Measurements from ENCODE around the gene RGL1.
"Not testable (repeated sequence)": the region's sequence is repeated elsewhere in the genome, so short reads cannot be mapped to it uniquely, and the experiment has no call there.

The RGL1 gene

GRCh38 chr1:183785921-183786320 is 19.0 kb upstream of the RGL1 start:
- DNase-seq (ENCODE audit: low read depth), result not testable (repeated sequence)

DNA sequence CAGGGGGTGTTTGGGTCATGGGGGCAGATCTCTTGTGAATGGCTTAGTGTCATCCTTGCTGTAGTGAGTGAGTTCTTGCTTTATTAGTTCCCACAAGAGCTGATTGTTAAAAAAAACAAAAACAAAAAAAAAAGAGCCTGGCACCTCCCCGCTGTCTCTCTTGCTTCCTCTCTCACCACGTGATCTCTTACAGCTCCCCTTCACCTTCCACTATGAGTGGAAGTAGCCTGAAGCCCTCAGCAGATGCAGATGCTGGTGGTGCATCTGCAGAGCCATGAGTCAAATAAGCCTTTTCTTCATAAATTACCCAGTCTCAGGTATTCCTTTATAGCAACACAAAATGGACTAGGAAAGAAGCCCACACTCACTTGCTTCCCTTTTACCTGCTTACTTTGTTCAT is 17.2 kb upstream of the RGL1 start:
- no peak for DNase-seq (ENCODE audit: low read depth)

DNA sequence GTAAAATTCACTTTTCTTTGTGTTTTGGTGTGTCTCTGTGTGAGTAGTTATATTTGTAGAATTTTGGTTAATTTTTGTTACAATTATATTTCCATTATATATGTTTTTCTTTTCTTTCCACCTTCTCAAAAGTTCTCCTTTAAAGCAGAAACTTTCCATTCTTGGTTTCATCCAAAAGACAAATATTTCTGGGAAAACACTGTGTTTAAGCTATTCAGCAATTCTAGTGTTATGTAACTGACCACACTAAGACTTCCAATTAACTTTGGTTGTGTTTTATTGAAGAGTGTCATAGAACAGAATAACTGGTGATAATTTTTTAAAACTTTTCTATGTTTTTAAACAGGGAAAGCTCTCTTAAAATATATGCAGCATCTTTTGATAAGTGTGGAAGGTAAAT is 13.6 kb upstream of the RGL1 start:
- DNase-seq (ENCODE audit: low read depth), result no peak

DNA sequence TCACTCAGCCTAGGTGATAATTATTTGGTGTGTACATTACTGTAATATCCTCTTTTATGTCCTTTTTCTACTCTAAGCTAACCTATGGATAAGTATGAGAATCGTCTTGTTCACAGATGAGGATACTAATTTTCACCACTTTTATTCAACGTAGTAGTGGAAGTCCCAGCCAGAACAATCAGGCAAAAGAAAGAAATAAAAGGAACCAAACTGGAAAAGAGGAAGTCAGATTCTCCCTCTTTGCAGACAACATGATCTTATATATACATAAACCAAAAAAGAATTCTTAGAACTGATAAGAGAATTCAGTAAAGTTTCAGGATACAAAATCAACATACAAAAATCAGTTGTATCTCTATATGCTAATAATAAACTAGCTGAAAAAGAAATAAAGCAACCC is 12.6 kb upstream of the RGL1 start:
- no peak for DNase-seq (ENCODE audit: low read depth)

DNA sequence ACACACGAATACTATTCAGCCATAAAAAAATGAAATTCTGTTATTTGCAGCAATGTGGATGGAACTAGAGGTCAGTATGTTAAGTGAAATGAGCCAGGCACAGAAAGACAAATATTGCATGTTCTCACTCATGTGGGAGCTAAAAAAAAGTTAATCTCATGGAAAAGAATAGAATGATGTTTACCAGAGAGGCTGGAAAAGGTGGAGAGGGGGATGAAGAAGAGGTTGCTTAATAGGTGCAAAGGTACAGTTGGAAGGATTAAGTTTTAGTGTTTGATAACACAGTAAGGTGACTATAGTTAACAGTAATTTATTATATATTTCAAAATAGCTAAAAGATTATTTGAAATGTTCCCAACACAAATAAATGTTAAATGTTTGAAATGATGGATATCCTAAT is 10.8 kb upstream of the RGL1 start:
- DNase-seq (ENCODE audit: low read depth), result no peak

- no peak for DNase-seq (ENCODE audit: low read depth)
Observed at GRCh38 chr1:183800449-183800848, 4.5 kb upstream of the RGL1 start.

- DNase-seq (ENCODE audit: low read depth), result no peak
Observed at GRCh38 chr1:183801649-183802048, 3.3 kb upstream of the RGL1 start.

DNA sequence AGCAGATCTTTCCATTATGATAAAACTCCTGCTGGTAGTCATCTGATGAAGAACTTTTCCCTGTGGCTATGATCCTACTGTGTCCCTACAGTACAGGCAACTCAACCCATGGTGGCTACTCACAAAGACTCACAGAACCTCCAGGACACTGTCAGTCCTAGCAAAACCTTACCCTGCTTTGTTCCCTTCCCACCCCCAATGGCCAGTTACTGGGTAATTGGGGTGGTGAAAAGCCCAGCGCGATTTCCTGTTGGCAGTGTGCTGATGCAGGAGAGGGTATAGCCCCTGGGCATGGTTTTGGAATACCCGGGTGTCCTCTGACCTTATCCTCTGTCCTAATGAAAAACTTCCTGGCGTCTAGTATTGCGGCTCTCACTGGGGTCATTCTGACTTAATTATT is 533 bp upstream of the RGL1 start:
- DNase-seq (ENCODE audit: low read depth), result no peak

DNA sequence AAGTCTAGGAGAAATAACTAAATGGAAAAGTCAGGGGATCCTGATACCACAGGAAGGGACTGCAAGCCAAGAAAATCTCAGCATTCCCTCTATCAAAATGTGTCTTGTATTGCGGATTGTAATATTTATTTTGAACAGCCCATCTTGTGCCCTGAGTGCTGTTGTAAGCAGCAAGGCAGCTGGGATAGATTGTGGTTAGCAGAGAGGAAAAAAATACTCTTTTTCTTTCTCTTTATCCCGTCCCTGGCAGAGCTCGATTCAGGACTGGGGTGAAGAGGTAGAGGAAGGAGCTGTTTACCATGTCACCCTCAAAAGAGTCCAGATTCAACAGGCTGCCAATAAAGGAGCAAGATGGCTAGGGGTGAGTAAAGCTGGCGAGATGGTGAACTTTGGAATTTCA is 1.2 kb downstream of the RGL1 start:
- DNase-seq (ENCODE audit: low read depth), result no peak

DNA sequence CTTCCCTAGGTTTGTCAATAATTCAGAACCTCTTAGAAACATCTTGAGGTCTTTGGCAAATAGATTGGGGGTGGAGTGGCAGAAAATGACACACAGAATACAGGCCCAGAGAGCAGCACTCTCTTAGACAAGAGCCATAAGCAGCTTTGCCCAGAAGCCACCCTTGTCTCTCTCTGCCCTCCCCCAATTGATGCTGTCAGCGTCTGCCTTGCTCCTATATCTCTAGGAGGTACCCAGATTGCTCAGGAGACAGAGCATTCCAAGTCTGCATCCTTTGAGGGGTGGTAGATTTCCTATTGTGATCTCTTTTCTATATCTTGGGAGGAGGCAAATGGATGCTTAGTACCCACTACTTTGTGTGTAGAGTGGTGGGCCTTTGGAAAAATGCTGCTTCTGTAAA is 1.8 kb downstream of the RGL1 start:
- DNase-seq (ENCODE audit: low read depth), result no peak

- no peak for DNase-seq (ENCODE audit: low read depth)
Observed at GRCh38 chr1:183807549-183808168, 2.7 kb downstream of the RGL1 start.

- no peak for DNase-seq (ENCODE audit: low read depth)
Observed at GRCh38 chr1:183808296-183809027, 3.5 kb downstream of the RGL1 start.

- DNase-seq (ENCODE audit: low read depth), result no peak
Observed at GRCh38 chr1:183810121-183810520, 5.2 kb downstream of the RGL1 start.

DNA sequence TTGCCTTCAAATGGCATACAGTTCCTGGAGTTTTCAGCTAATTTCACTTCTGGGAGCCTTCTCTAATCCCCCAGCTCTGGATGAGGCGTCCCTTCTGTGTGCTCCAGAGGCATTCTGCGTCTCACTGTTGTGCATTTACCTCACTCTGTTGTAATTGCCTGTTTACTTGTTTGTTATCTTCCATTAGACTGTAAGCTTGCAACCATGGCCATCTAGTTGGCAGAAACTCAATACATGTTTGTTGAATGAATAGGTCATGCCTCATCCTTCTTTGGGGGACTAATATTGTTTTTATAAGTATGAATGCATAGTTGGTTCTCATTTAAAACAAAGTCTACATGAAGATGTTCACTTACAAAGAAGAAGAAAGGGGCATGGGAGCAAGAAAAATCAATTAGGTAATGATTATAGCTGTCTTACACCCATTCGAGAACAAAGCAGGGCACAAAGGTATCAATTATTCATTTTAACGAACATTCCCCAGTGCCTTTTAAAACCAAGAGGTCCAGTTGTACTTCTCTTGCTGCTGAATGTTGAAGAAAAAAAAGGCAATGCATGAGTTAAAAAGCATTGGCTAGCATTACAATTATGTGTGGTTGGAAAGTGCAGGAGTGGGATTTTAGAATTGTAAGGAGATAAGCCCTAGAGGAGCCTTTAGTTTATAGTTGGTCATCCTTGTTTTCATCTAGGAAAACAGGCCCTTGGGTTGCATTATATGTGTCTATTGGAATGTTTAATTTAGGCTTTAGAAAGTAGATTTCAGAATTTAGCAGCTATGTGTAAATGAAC is 6.0 kb downstream of the RGL1 start:
- DNase-seq (ENCODE audit: low read depth), result no peak

DNA sequence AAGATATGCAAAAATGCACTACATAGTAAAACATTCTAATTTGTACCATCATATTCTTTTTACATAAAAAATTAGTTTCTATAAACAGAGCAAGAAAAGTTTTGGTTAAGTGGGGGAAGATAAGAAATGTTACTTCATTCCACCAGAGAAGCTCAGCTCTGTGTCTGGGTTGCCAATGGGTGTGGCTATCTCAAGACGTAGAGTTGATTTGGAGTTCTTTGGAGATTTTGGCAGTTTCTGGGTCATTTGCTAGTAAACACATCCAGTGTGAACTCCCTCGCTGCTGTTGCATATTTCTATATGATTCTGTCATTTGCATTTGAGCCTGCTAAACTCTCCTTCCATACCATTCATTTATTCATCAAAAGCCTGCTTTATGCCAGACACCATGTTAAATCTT is 7.2 kb downstream of the RGL1 start:
- DNase-seq (ENCODE audit: low read depth), result no peak

- DNase-seq (ENCODE audit: low read depth), result no peak
Observed at GRCh38 chr1:183812686-183813569, 8.0 kb downstream of the RGL1 start.

DNA sequence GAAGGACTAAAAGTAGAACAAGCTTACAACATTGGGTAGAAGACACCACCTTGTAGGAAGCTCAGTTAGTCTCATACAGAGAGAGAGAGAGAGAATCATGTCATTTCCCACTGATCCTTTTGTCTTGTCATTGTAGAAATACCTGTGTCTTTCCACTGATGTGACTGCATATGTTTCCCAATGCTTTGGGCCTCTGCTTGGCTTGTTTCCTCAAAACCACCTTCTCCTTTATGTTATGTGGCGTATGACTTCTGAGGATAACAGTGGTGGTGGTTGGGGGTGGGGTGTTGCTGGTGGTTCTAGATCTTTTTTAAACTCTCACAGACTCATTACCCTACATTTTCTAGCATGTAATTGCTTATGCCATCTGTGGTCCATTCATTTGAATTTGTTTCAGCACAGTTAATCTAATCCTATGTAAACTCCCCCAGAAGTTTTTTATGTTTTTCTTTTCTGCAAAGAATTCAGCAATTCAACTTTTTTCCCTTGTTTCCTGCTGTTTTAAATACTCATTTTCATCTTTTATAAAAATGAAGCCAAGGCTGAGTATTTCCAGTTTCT is 9.3 kb downstream of the RGL1 start:
- no peak for DNase-seq (ENCODE audit: low read depth)

DNA sequence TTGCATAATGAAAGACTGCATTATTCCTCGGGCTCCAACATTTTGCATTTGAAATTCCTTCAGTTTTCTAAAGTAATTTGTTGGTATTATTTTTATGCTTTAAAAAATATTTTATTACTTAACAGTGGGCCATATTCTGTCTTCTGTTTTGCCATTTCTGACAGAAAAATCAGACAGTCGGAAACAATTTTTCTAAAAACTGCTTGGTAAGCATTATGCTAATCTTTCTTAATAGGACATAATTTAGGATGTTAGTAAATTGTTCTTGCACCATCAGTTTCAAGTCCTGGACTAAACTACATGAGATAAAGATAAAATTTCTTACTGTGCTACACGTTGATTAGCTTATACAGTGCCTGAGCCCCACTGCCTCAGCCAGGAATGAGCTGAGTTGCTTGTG is 11.2 kb downstream of the RGL1 start:
- DNase-seq (ENCODE audit: low read depth), result no peak

DNA sequence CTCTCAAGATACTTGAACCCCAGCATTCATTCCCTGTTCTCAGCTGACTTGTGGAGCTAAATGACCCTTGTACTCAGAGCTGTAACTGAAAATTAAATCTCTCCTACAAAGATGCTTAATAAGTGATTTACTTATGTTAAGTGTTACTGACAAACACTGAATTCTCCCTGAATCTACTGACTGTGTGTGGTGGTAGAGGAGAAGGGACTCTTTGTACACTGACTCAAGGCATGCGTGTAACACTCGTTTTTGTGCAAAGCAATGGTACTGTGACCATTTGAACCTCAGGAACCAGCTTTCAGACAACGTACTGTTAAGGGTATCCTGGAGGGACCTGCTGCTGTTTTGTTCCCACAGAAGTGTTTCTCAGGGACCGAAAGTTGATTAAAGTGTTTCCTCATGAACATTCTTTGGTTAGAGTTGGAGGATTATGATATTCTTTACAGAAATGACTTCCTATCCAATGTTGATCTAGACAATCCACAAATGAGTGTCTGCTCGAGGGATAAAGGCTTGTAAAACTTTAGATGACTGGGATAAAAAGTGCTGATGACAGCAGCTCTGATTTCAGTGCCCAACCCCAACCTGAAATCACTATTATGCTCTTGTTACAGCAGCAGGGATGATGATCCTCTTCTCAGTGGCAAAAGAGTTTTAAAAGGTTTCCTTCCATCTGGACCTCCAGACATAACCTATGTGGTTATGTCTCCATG is 12.8 kb downstream of the RGL1 start:
- no peak for DNase-seq (ENCODE audit: low read depth)

- DNase-seq (ENCODE audit: low read depth), result no peak
Observed at GRCh38 chr1:183819059-183819458, 14.1 kb downstream of the RGL1 start.

DNA sequence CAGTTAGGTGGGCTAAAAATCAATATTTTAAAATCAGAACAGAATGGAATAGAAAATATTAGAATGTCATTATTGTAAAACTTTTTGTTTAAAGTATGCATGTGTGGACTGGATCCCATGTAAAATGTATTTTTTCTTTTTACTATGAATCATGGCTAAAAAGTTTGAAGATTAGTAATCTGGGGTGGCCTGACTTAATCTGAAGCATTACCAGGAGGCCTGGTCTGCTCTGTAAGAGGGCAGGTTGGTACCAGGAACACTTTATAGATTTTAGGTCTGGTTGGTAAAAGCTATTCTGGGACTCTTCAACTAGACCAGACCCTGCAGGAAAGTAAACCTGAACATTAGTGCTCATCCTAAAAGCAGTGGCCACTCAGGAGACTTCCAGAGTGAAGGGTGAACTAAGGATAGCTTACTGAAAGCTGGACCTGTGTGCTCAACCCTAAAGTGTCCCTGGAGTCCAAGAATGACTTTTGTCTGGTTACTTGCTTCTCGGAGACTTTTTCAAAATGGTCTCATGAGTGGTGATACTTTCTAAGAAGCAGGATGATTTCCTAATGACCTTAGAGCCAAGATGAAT is 16.5 kb downstream of the RGL1 start:
- no peak for DNase-seq (ENCODE audit: low read depth)

All from fibroblast of the conjunctiva (primary cell).